Measurements from ENCODE around the gene IER3IP1.

GRCh38 chr18:47110492-47111274 is 65.5 kb downstream of the IER3IP1 start:
- TF ChIP-seq CTCF (IDR thresholded peaks at IDR 0.05; ENCODE audit: poor library complexity, severe bottlenecking) = no peak
- TF ChIP-seq EZH2 (IDR thresholded peaks at IDR 0.05; ENCODE audit: borderline replicate concordance, insufficient read depth, low read length, poor library complexity, severe bottlenecking) = no peak
- no peak for TF ChIP-seq POLR2AphosphoS5 (IDR thresholded peaks at IDR 0.05)
- TF ChIP-seq EP300 (conservative IDR thresholded peaks at IDR 0.05; ENCODE audit: poor library complexity, severe bottlenecking) = no peak
- TF ChIP-seq SMC3 (conservative IDR thresholded peaks at IDR 0.05; ENCODE audit: poor library complexity) = no peak
